Daoy (cell line): ENCODE data around the gene RSPH3. TPM values are rescaled to one million over a fixed set of nuclear protein-coding genes. Genes with fewer than 3 reads are reported as not detected.
"Not testable (repeated sequence)": the region's sequence is repeated elsewhere in the genome, so short reads cannot be mapped to it uniquely, and the experiment has no call there.

Experiments used
- DNase-seq: peaks from one replicate; pipeline ENCODE4 v3.0.0-alpha.2; 2015; ENCODE audit warnings: low read depth
- total RNA-seq: library from RNA; depleted of rRNA; stranded (reverse); fragments of >200 nt; shearing (Covaris generic); gene quantifications from 2 replicates; pipeline ENCODE4 v1.2.3, GENCODE V29; 2014

The RSPH3 gene
- total RNA-seq, 1 experiment from 2014 or later = 3.0 TPM

GRCh38 chr6:159025224-159025623, 25.2 kb upstream of the RSPH3 start:
- DNase-seq = not testable (repeated sequence)

DNA sequence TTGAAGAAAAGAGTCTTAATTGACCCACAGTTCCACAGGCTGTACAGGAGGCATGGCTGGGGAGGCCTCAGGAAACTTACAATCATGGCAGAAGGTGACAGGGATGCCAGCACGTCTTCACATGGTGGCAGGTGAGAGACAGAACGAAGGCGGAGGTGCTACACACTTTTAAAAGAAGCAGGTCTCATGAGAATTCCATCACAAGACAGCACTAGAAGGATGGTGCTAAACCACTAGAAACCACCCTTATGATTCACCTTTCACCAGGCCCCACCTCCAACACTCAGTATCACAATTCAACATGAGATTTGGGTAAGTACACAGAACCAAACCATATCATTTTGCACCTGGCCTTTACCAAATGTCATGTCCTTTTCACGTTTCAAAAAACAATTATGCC, 23.9 kb upstream of the RSPH3 start:
- DNase-seq = no peak

DNA sequence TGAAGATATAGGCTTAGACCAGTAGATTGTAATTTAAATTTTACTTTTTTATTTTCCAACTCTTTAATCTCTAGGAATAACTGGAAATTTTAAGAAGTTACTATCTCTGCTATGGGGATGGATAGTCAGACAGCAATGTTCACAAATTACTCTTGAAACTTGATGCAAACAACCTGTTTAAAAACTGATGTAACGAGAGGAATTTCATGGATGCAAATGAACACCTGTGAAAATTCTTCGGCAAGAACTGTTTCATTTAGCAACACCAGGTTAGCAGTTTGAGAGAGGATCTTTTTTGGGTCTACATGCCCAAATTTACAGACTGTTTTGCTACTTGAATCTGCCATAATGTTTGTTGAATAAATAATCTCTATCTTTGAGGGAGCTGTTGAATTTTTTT, 20.0 kb upstream of the RSPH3 start:
- DNase-seq = no peak

DNA sequence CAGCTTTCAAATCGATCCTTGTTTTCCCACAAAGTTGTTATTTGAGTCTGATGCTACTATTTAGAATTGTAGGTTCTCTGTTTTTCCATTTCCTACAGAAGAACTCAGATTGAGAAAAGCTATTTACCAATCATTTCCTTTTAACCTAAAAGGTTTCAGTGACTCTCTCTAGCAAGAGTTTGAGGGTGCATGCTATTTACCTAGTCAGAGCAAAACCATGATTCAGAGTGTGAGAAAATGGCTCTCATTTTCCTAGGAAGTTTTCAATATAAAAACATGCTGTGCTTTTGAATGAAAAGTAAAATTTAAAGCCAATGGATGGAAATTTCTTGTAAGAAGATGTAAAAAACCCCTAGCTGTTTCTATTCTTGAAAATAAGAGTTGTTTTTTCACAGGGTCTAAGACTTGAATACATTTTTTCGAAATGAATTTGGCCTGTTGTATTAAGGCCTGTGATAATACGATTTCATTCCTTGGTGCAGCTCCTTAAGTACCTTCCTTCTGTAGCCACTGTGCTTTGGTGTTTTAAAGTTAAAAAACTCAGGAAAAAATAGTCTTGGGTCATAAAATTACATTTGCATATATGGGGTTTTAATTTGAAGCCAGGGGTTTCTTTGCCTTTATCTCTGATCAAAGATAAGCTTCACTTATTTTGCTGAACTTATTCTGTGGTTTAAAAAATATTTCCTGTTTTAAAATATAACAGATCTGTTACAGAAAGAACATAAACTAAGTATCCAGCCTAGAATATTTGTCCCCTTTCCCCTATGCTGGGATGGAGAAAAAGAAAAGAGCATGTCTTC, 18.0 kb upstream of the RSPH3 start:
- no peak for DNase-seq

DNA sequence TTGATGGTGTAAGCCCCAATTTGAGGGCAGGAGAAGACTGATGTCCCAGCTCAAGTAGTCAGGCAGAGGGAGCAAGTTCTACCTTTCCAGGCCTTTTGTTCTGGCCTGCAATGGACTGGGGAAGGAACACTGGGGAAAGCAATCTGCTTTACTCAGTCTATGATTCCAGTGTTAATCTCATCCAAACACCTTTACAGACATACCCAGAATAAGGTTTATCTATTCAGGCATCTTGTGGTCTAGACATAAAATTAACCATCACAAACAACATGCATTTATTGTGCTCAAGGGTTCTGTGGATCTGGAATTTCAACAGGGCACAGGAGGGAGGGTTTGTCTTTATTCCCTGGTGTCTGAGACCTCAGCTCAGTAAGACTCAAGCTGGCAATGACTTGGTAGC, 14.4 kb upstream of the RSPH3 start:
- DNase-seq = no peak

DNA sequence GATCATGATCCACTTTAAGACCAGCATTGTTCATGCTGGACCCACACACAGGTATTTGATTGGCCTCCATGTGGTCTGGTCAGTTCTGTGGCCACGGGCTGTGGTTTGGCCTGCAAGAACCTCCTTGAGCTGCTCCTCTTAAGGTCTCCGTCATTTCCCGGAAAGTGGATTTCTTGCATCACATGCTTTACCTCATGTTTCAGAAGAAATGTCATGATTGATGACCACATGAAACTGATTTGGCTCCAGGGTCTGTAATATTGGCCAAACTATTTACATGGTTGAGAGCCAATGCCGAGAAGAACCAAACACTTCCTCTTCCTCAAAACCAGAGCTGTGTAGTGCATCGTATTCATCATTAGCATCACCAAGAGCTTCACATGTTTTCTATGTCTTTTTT, 13.2 kb upstream of the RSPH3 start:
- DNase-seq = no peak

DNA sequence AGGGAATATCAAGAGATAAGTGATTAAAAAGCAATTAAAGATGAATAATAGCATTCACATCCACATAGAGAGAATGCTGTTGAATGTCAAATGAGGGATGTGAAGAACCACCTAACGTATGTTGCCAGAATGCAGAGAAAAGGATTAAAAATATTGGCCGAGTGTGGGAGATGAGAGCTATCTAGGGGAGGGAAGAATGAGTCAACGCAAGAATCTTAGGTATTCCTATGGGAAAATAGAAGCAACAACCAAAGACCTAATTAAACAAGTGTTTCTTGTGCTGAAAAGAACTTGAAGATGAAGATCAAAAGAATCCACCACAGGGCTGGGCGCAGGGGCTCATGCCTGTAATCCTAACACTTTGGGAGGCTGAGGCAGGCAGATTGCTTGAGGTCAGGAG, 12.2 kb upstream of the RSPH3 start:
- no peak for DNase-seq

DNA sequence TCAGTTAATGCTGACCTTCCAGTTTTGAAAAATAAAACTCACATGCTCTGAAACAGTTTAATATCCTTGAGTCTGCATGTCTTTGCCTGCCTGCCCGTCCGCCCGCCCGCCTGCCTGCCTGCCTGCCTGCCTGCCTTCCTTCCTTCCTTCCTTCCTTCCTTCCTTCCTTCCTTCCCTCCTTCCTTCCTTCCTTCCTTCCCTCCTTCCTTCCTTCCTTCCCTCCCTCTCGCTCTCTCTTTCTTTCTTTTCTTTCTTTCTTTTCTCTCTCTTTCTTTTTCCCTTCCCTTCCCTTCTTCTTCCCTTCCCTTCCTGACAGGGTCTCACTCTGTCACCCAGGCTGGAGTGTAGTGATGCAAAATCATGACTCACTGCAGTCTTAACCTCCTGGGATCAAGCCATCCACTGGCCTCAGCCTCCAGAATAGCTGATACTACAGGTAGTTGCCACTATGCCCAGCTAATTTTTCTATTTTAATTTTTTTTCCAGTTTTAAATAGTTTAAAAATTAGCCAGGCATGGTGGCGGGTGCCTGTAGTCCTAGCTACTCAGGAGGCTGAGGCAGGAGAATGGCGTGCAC, 10.1 kb upstream of the RSPH3 start:
- peak; percentile 27 for DNase-seq

- DNase-seq = no peak
These were observed 8.8 kb upstream of the RSPH3 start for GRCh38 chr6:159008656-159009288.

DNA sequence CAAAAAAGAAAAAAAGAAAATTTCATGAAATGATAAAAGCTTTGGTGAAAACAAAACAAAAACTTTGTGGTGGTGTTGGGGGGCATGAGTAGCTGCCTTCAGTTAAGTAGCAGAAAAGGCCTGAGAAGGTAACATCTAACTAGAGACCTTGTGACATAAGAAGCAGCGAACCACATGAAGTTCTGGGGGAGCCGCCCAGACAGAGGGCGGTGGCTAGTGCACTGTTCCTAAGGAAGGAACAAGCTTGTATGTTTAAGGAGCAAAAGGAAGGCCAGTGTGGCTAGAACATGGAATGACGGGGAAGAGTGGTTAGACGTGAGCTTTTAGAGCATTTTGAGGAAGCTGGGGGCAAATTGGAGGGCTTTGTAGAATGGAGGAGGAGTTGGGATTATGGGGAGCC, 7.5 kb upstream of the RSPH3 start:
- DNase-seq = no peak

GRCh38 chr6:159005436-159005835, 5.4 kb upstream of the RSPH3 start:
- no peak for DNase-seq

DNA sequence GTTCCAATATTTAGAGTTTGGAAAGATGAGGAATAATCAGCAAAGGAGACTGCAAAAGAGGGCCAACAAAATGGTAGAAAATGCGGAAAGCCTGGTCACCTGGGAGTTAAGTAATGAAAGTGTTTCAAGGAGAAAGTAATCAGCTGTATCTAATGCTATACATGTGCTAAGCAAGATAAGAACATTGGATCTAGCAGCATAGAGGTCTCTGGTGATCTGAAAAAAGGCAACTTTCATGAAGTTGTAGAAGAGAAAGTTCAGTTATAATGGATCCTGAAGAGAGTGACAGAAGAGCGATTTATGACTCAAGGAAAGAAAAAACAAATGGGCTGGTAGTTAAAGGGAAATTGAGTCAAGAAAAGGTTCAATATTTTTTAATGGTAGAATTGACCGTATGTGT, 4.6 kb upstream of the RSPH3 start:
- no peak for DNase-seq

GRCh38 chr6:159002432-159003155, 2.6 kb upstream of the RSPH3 start:
- DNase-seq = peak; percentile 78

GRCh38 chr6:158999154-158999665, 792 bp downstream of the RSPH3 start:
- no peak for DNase-seq

DNA sequence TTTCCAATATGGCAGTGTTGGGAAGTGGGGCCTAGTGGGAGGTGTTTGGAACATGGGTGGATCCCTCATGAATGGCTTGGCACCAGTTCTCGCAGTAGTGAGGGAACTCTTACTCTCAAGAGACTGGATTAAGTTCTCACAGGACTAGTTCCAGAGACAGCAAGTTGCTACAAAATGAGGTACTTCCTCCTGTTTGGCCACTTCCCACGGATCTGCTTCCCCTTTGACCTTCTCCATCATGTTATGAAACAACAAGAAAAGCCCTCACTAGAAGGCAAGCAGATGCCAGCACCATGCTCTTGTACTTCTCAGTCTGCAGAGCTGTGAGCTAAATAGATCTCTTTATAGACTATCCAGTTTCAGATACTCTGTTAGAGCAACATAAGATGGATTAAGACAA, 3.1 kb downstream of the RSPH3 start:
- no peak for DNase-seq

- DNase-seq = no peak
These were observed 6.4 kb downstream of the RSPH3 start for GRCh38 chr6:158993639-158994038.

GRCh38 chr6:158991017-158991723, 8.8 kb downstream of the RSPH3 start:
- no peak for DNase-seq

DNA sequence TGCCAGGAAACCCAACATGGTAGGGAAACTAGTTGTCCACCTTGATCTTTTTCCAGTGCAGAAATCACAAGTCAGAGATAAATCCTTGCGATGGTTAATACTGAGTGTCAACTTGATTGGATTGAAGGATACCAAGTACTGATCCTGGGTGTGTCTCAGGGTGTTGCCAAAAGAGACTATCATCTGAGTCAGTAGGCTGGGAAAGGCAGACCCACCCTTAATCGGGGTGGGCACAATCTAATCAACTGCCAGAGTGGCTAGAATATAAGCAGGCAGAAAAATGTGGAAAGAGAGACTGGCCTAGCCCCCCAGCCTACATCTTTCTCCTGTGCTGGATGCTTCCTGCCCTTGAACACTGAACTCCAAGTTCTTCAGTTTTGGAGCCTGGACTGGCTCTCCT, 10.3 kb downstream of the RSPH3 start:
- not testable (repeated sequence) for DNase-seq

GRCh38 chr6:158988477-158988876, 11.5 kb downstream of the RSPH3 start:
- no peak for DNase-seq

DNA sequence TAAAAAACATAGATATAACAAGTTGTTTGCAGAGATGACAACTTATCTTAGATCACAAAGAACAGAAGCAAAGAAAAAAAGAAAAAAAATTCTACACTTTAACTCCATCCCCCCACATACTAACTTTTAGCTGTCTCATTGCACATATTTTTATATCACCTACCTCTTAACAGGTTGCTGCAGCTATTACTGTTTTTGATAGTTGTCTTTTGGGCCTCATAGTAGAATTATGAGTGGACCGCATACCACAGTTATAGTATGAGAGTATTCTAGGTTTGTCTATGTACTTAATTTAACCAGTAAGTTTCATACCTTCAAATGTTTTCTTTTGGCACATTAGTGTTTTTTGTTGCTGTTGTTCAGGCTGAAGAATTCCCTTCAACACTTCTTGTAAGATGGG, 12.3 kb downstream of the RSPH3 start:
- DNase-seq = no peak

GRCh38 chr6:158978757-158979156, 21.2 kb downstream of the RSPH3 start:
- DNase-seq = peak; percentile 54

GRCh38 chr6:158977382-158977781, 22.6 kb downstream of the RSPH3 start:
- DNase-seq = no peak
